GM18858 (cell line): Measurements from ENCODE around the gene APBA2.

Experiments used
- ATAC-seq: cut with Tn5 transposase; IDR thresholded peaks from one replicate; pipeline ENCODE4 v1.9.1; 2021; ENCODE audit not compliant: unreplicated experiment

The APBA2 gene

GRCh38 chr15:28914046-28914445 lies 28.3 kb downstream of the APBA2 start:
- no peak for ATAC-seq

- ATAC-seq, result no peak
Observed at GRCh38 chr15:28914483-28915023, 28.8 kb downstream of the APBA2 start.

DNA sequence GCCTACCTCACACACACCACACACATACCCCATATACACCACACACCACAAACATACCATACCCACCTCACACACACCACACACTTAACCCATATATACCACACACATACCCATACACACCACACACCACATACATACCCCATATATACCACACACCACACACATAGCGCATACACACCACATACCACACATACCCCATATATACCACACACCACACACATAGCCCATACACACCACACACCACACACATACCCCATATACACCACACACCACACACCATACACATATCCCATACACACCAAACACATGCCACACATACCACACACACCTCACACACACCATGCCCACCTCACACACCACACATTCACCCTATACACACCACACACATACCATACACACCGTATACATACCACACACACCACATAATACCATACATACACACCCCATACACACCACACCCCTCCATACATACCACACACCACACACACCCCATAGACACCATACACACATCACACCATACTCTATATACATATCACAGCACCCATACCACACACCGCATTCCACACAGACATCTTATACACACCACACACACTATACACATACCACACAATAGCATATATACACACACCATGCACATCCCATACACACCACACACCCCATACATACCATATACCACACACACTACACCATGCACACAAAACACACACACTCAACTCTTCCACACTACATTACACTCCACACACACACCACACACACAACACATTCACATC lies 29.5 kb downstream of the APBA2 start:
- no peak for ATAC-seq

- ATAC-seq, result no peak
Observed at GRCh38 chr15:28915935-28916334, 30.2 kb downstream of the APBA2 start.

DNA sequence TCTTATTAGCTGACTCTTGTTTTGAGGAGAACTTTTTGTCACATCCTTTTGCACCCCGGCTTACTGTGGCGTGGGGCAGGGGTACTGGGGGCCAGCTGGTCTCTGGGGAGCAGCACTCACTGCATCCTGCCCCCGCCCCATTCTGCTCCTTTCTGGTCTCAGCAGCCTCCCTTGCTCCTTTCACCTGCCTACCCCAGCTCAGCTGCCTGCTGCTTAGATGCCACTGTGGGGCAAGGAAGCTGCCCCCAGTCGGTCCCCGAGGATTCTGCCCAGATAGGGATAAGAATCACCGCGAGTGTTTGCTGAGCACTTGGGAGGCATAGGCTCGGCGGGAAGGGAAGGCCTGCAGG lies 32.0 kb downstream of the APBA2 start:
- ATAC-seq, result no peak

GRCh38 chr15:28918141-28918983 lies 32.6 kb downstream of the APBA2 start:
- no peak for ATAC-seq

DNA sequence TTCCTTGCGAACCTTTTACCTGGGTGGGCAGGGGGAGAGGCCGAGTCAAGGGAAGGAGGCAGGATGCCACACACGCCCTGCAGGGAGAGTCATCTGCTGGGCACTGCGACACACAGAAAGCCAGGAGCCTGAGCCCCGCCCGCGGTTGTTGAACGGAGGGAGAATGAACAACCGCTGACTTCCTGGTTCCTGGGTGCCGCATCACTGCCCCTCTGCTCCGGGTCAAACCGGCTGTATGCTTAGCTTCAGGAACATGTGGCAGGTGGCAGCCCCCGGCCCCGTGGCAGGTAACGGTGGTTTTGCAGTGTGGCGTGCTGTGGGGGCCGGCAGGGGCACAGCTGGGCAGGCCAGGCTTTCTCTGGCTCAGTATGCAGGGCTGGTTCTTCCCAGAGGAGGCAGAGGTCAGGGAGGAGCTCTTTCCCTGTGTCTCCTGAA lies 33.4 kb downstream of the APBA2 start:
- no peak for ATAC-seq

DNA sequence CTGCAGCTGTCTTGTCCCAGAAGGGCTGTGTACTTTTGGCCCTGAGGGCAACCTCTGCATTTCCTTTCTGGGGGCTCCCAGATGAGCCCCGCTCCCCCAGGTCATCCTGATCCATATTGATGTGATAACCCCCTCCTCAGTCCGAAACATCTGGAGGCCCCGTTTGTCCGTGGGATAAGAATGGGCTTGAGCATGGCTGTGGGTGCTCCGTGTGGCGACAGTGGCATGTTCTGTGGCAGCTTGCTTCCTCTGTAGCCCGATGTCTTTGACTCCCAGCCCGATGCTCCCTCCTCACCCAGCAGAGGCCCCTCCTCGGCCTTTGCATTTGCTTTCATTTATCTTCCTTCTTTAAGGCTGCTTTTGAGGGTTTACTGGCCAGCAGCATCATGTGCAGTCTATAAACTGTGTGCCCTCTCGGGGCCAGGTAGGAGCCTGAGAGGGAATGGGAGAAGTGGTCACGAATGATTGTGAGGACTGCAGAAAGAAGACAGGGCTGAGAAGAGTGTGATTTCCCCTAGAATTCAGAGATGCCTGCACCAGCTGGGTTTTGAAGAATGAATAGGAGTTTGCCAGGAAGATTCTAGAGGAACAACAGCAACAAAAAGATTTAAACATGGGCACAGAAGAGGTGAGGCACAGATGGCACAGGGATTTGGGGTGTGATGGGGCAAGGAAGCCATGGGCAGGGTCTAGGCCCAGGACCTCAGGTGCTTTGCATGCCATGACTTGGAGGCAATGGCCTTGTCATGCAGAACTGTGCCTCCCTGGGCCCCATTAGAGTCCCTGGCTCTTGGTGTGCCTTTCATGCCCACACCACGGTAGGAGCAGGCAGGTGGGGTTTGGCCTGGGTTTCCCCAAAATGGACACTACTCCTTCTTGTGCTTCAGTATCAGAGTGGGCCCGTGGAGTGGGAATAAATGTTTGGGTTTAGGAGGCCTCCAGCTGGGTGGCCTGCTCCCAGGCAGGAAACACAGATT lies 34.2 kb downstream of the APBA2 start:
- no peak for ATAC-seq

GRCh38 chr15:28920781-28921331 lies 35.1 kb downstream of the APBA2 start:
- no peak for ATAC-seq

DNA sequence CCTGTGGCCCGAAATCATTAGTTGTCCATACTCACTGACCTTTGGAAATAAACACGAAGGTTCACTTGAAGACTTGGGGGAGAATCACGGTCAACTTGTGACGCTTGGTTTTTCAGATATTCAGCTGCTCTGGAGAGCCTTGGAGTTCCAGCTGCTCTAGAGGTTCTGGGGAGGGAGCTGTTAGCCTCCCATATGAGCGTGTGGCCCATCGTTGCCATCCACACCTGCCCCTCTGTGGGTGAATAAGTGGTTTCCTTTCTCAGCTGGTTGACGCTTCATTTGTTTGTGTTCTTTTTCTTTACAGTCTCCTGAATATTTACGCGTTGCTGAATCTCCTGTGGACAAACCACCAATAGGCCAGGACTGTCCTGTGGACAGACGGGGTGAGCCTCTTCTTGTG lies 35.6 kb downstream of the APBA2 start:
- ATAC-seq, result no peak

- no peak for ATAC-seq
Observed at GRCh38 chr15:28921919-28922706, 36.3 kb downstream of the APBA2 start.

GRCh38 chr15:28922707-28923012 lies 36.9 kb downstream of the APBA2 start:
- ATAC-seq, result no peak

- ATAC-seq, result no peak
Observed at GRCh38 chr15:28923726-28924280, 38.0 kb downstream of the APBA2 start.

GRCh38 chr15:28927043-28927442 lies 41.3 kb downstream of the APBA2 start:
- ATAC-seq, result no peak

GRCh38 chr15:28929200-28929599 lies 43.4 kb downstream of the APBA2 start:
- no peak for ATAC-seq

DNA sequence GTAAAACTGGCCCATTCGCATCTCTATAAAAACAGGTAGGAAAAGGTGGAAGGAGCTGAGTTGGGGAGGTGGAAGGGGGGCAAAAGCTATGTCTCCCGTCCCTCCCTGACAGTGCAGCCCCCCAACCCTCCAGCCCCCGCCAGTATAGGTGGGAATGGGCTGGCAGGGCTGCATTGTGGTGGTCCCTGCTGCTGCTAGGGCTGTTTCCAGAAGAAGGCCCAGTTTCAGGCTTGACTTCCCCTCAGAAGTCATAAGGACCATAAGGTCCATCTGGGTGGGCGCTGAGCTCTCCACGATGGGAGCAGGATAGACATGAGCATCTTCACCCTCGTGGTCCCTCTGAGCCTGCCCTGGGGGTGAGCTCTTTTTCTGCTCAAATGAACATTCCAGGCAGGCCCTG lies 44.2 kb downstream of the APBA2 start:
- ATAC-seq, result no peak

GRCh38 chr15:28930476-28931291 lies 44.9 kb downstream of the APBA2 start:
- no peak for ATAC-seq

- ATAC-seq, result no peak
Observed at GRCh38 chr15:28931828-28932227, 46.1 kb downstream of the APBA2 start.

DNA sequence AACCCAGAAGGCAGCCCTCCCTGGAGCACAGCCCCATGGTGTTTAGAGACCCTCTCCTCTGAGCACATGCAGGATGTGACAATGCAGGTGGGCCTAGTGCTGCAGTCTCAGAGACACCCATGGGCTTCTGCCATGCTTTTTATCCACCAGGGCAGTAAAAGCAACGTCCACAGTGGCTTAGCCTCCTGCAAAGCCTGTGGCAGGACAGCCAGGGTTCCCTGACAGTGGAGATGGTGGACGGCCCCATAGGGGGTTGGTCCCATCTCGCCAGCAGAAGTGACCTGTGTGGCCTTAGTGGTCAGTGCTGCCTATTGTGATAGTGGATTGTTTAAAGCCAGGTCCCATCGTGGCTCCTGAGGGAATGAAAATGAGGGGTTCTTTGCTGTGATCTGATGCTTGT lies 46.6 kb downstream of the APBA2 start:
- ATAC-seq, result no peak
